OCI-LY3 (cell line): ENCODE data around the gene GOLGA6L9.
"Not testable (repeated sequence)": the region's sequence is repeated elsewhere in the genome, so short reads cannot be mapped to it uniquely, and the experiment has no call there.

Experiments used
- H2AFZ ChIP-seq: fragments of 200-600, 300-600 bp; shearing (Covaris generic); 2 replicates; pipeline ENCODE4 v1.6.0; 2014; ENCODE audit warnings: antibody characterized with exemption, low read depth, low read length
- H3K27ac ChIP-seq: fragments of 200-600, 300-600 bp; sonication (generic); 2 replicates; pipeline ENCODE4 v1.5.1; 2014; ENCODE audit warnings: mild to moderate bottlenecking, low read length, moderate library complexity, mixed read lengths
- H3K27me3 ChIP-seq: fragments of 200-600, 300-600 bp; sonication (generic); 2 replicates; pipeline ENCODE4 v1.6.1; 2014; ENCODE audit warnings: low read depth, low read length, mixed read lengths
- H3K36me3 ChIP-seq: fragments of 200-600, 300-600 bp; sonication (generic); replicated peaks from 2 replicates; pipeline ENCODE3; 2014; ENCODE audit warnings: low read depth, low read length, mixed read lengths
- H3K4me1 ChIP-seq: fragments of 300-600, 200-600 bp; sonication (generic); 2 replicates; pipeline ENCODE4 v1.6.1; 2014; ENCODE audit warnings: low read length, mixed read lengths
- H3K4me2 ChIP-seq: fragments of 200-600, 300-600 bp; sonication (generic); 2 replicates; pipeline ENCODE4 v1.6.1; 2014; ENCODE audit warnings: low read length, mixed read lengths
- H3K4me3 ChIP-seq: fragments of 300-600, 200-600 bp; sonication (generic); 2 replicates; pipeline ENCODE4 v1.5.1; 2014; ENCODE audit warnings: antibody characterized with exemption, mild to moderate bottlenecking, low read length, moderate library complexity
- H3K79me2 ChIP-seq: fragments of 300-600, 200-600 bp; shearing (Covaris generic); 2 replicates; pipeline ENCODE4 v1.6.1; 2014; ENCODE audit warnings: mild to moderate bottlenecking, low read length, mixed read lengths
- H3K9ac ChIP-seq: fragments of 300-600, 200-600 bp; shearing (Covaris generic); 2 replicates; pipeline ENCODE4 v1.6.0; 2014; ENCODE audit warnings: mild to moderate bottlenecking, low read length, moderate library complexity
- H3K9me3 ChIP-seq: fragments of 200-600, 300-600 bp; shearing (Covaris generic); 2 replicates; pipeline ENCODE4 v1.6.1; 2014; ENCODE audit warnings: low read length, mixed read lengths; ENCODE audit not compliant: insufficient read depth
- H4K20me1 ChIP-seq: fragments of 200-600, 300-600 bp; sonication (generic); 2 replicates; pipeline ENCODE4 v1.6.1; 2016; ENCODE audit warnings: low read length, mixed read lengths; ENCODE audit not compliant: insufficient read depth

Gene GOLGA6L9

GRCh38 chr15:82472269-82472982 lies 42.8 kb downstream of the GOLGA6L9 start:
- not testable (repeated sequence) for H3K36me3 ChIP-seq, H3K4me1 ChIP-seq, H3K9ac ChIP-seq, H3K4me2 ChIP-seq, H3K79me2 ChIP-seq, H2AFZ ChIP-seq, H3K4me3 ChIP-seq, H3K27me3 ChIP-seq, H3K9me3 ChIP-seq, H4K20me1 ChIP-seq, H3K27ac ChIP-seq

- not testable (repeated sequence) for H3K4me2 ChIP-seq, H3K9ac ChIP-seq, H4K20me1 ChIP-seq, H3K4me1 ChIP-seq, H3K4me3 ChIP-seq, H3K27ac ChIP-seq, H3K9me3 ChIP-seq, H3K36me3 ChIP-seq, H3K27me3 ChIP-seq, H3K79me2 ChIP-seq, H2AFZ ChIP-seq
These were observed 45.1 kb downstream of the GOLGA6L9 start for GRCh38 chr15:82474596-82475325.

DNA sequence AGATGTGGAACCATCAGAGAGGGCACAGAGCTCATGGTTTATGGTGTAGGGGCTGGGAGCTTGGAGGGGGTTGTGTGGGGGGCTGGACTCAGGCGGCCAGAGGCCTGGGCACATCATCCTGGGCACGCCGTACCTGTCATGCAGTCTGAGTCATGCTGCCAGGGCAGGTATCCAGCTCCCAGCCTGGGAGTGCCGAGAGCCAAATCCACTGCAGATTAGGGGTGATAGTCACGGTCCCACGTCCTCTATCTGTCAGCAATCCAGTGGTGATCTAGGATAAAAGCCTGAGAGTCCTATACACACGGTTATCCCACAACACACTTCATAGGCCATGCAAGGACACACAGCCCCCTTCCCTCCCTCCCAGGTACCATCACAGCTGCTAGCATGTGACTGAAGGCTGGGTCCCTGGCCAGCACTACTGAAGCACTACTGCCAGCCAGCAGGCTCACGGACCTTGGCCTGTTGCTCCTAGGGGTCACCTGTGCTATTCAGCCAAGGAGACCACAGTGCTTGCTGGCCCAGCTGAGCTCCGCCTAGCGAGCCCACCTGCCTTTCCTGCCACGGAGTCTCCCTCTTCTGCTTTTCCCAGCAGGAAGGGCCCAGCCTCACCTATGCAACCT lies 45.8 kb downstream of the GOLGA6L9 start:
- not testable (repeated sequence) for H4K20me1 ChIP-seq, H3K36me3 ChIP-seq, H3K4me1 ChIP-seq, H3K9me3 ChIP-seq, H3K4me2 ChIP-seq, H3K27me3 ChIP-seq, H3K4me3 ChIP-seq, H3K79me2 ChIP-seq, H3K9ac ChIP-seq, H2AFZ ChIP-seq, H3K27ac ChIP-seq

- not testable (repeated sequence) for H3K4me1 ChIP-seq, H3K4me2 ChIP-seq, H3K27ac ChIP-seq, H3K36me3 ChIP-seq, H3K27me3 ChIP-seq, H3K9ac ChIP-seq, H4K20me1 ChIP-seq, H2AFZ ChIP-seq, H3K4me3 ChIP-seq, H3K79me2 ChIP-seq, H3K9me3 ChIP-seq
These were observed 47.2 kb downstream of the GOLGA6L9 start for GRCh38 chr15:82476697-82477342.

DNA sequence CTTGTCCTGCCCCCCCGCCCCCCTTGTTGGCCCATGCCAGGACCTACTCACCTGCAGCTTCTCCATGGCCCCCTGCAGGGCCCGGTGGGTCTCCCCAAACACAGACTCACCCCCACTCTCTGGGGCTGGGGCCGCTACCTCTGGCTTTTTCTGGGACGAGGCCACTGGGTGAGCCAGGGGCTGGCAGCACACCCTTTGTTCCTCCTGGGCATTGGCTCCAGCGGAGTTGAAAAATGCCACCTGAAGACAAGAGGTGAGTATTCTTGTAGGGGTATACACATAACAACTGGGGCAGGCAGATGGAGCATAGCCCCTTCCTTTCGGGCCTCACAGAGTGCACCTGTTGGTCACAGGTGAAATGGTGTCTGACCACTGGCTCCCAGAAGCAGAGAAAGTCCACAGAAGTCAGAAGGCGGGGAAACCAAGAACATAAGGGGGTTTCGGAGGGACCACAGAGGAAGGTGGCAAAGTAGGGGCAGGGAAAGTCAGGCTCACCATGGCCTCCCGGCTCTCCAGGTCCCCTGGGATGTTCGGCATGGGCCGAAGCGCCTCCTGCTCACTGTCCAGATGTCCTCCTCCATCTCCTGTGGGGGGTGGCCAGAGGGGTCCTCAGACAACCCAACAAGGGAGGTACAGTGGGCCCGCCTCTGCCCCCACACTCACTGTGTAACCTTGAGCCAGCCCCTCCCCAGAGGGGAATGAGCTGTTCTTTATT lies 47.9 kb downstream of the GOLGA6L9 start:
- not testable (repeated sequence) for H3K9me3 ChIP-seq, H3K27ac ChIP-seq, H3K4me3 ChIP-seq, H3K79me2 ChIP-seq, H3K4me2 ChIP-seq, H3K4me1 ChIP-seq, H3K9ac ChIP-seq, H4K20me1 ChIP-seq, H3K36me3 ChIP-seq, H3K27me3 ChIP-seq, H2AFZ ChIP-seq
